Measurements from ENCODE around the gene NSMCE1.
A peak's percentile ranks its signal among the peaks of the same experiment; 100 is the strongest.

NSMCE1 gene

DNA sequence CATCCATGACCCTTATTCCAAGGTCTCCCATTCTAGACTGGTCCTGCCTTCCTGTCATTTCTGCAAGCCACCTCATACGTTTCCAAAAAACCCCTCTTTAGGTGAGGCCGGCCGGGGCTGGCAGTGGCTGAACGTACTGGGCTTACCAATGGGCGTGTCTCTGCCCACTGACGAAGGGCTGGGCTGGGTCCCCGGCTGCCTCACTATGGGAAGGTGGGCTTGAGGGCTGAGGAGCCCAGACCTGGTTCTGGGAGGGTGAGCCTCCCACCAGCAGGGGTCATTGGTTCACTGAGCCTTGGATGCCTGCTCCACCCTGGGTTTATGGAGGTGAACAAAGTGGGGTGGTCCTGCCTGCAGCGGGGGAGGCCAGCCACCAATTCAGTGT lies 45.4 kb downstream of the NSMCE1 start:
- H4K20me1 ChIP-seq (ENCODE audit: insufficient read depth, low read length) = peaks cover 3% of the 10 kb centered on the region
- TF ChIP-seq EZH2 (IDR thresholded peaks at IDR 0.05; ENCODE audit: borderline replicate concordance, low read depth, low read length, severe bottlenecking) = no peak
- TF ChIP-seq CTCF (IDR thresholded peaks at IDR 0.05; ENCODE audit: borderline replicate concordance, extremely low read depth, low read length, poor library complexity, severe bottlenecking) = peak; percentile 38
- H3K9me3 ChIP-seq (ENCODE audit: insufficient read depth, low read length, severe bottlenecking) = no peaks in the 10 kb centered on the region
- H3K27ac ChIP-seq (ENCODE audit: low read length) = peak overlapping the region; percentile 56; the same call in 1 of the 2 replicates
- H3K9ac ChIP-seq (ENCODE audit: low read depth, low read length) = no peak overlapping the region
- ATAC-seq (ENCODE audit: insufficient read depth, low read depth) = peak; percentile 51; the same call in 2 of the 3 replicates
- H2AFZ ChIP-seq (ENCODE audit: low read depth, low read length) = no peak overlapping the region
- no peaks in the 10 kb centered on the region for H3K4me1 ChIP-seq (ENCODE audit: insufficient read depth, low read length)
- DNase-seq = no peak
- H3K4me2 ChIP-seq (ENCODE audit: insufficient read depth, low read length) = no peak overlapping the region
- H3K4me3 ChIP-seq (ENCODE audit: low read depth in 1 of 2, low read length in 2 of 2) = no peak overlapping the region
- no peaks in the 10 kb centered on the region for H3K79me2 ChIP-seq (ENCODE audit: insufficient read depth, low read length)
- H3K27me3 ChIP-seq (ENCODE audit: insufficient read depth, low read length, poor library complexity) = no peaks in the 10 kb centered on the region
- H3K36me3 ChIP-seq (ENCODE audit: insufficient read depth, low read length) = peaks cover 87% of the 10 kb centered on the region

DNA sequence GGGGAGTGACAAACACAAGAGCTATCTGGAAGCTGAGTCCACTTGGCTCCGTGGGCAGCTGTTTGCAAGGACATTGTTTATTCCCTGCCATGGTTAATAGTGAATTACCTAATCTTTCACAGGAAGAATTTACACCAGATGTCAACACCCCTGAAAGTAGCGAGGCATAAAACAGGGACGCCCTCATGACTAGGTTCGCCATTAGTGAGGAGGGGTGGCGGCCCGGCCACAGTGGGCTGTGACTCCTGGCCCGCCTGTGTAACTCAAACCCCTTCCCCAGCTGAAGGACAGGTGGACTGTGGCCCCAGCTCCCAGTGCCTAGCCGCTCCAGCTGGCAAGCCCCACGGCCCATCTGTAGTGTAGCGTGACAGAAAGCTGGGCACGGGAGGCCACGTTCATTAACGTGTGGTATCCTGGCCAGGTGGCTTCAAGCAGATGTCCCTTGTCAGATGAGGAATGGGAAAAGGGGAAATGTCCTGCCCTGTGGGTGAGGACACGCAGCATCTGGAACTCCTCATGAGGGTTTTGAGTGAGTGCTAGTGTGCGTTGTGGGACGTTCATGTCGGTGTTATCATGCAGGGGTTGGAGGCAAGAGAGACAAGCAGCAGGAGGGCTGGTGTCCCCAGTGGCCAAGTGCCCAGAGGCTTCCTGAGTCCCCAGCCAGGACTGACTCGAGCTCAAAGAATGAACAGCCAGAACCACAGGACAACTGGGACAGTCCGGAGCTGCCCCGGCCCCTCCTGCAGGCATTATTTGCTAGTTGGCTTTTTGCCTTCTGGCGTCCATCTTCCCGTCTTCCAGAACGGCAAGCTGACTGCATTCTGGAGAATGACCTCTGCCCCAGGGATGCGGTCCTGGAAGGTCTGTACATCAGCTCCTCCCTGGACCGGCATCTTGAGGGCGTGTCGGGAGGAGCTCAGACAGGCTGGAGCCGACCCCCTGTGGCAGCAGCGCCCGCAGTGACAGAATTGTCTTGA lies 46.0 kb downstream of the NSMCE1 start:
- Histone ChIP-seq H3K4me1 (ENCODE audit: insufficient read depth, low read length) (no peaks in the 10 kb centered on the region), H2AFZ (ENCODE audit: low read depth, low read length) (no peak overlapping the region)

GRCh38 chr16:27221576-27222248 lies 46.9 kb downstream of the NSMCE1 start:
- DNase-seq (no peak), ATAC-seq (ENCODE audit: insufficient read depth, low read depth) (no peak)
- no peak overlapping the region for H3K4me3 ChIP-seq (ENCODE audit: low read depth in 1 of 2, low read length in 2 of 2)
- peaks cover 3% of the 10 kb centered on the region for H4K20me1 ChIP-seq (ENCODE audit: insufficient read depth, low read length)
- H3K9ac ChIP-seq (ENCODE audit: low read depth, low read length) = no peak overlapping the region
- H3K4me2 ChIP-seq (ENCODE audit: insufficient read depth, low read length) = no peak overlapping the region
- no peaks in the 10 kb centered on the region for H3K27me3 ChIP-seq (ENCODE audit: insufficient read depth, low read length, poor library complexity)
- H3K36me3 ChIP-seq (ENCODE audit: insufficient read depth, low read length) = peaks cover 87% of the 10 kb centered on the region
- H3K27ac ChIP-seq (ENCODE audit: low read length) = peak overlapping the region; percentile 18
- TF ChIP-seq CTCF (IDR thresholded peaks at IDR 0.05; ENCODE audit: borderline replicate concordance, extremely low read depth, low read length, poor library complexity, severe bottlenecking) = no peak
- no peak for TF ChIP-seq EZH2 (IDR thresholded peaks at IDR 0.05; ENCODE audit: borderline replicate concordance, low read depth, low read length, severe bottlenecking)
- H3K79me2 ChIP-seq (ENCODE audit: insufficient read depth, low read length) = no peaks in the 10 kb centered on the region
- no peak overlapping the region for H2AFZ ChIP-seq (ENCODE audit: low read depth, low read length)
- H3K9me3 ChIP-seq (ENCODE audit: insufficient read depth, low read length, severe bottlenecking) = no peaks in the 10 kb centered on the region
- H3K4me1 ChIP-seq (ENCODE audit: insufficient read depth, low read length) = no peaks in the 10 kb centered on the region

More for the DNA sequence above, 46.0 kb downstream of the NSMCE1 start:
- H3K9me3 ChIP-seq (ENCODE audit: insufficient read depth, low read length, severe bottlenecking) = no peaks in the 10 kb centered on the region
- no peak overlapping the region for H3K4me3 ChIP-seq (ENCODE audit: low read depth in 1 of 2, low read length in 2 of 2)
- no peak overlapping the region for H3K4me2 ChIP-seq (ENCODE audit: insufficient read depth, low read length)
- H3K79me2 ChIP-seq (ENCODE audit: insufficient read depth, low read length) = no peaks in the 10 kb centered on the region
- no peaks in the 10 kb centered on the region for H3K27me3 ChIP-seq (ENCODE audit: insufficient read depth, low read length, poor library complexity)
- peaks cover 3% of the 10 kb centered on the region for H4K20me1 ChIP-seq (ENCODE audit: insufficient read depth, low read length)
- TF ChIP-seq EZH2 (IDR thresholded peaks at IDR 0.05; ENCODE audit: borderline replicate concordance, low read depth, low read length, severe bottlenecking) (no peak), CTCF (IDR thresholded peaks at IDR 0.05; ENCODE audit: borderline replicate concordance, extremely low read depth, low read length, poor library complexity, severe bottlenecking) (no peak)
- DNase-seq (no peak), ATAC-seq (ENCODE audit: insufficient read depth, low read depth) (no peak)
- H3K36me3 ChIP-seq (ENCODE audit: insufficient read depth, low read length) = peaks cover 87% of the 10 kb centered on the region
- peak overlapping the region; percentile 39 for H3K27ac ChIP-seq (ENCODE audit: low read length)
- no peak overlapping the region for H3K9ac ChIP-seq (ENCODE audit: low read depth, low read length)
